Heart left ventricle (tissue), 13 donors: ENCODE measurements around the gene EXOC4.

Experiments used
- POLR2A ChIP-seq, 2 donors: fragments of 450-650 bp; IDR thresholded peaks; one replicate each; pipeline ENCODE4 v1.6.1; 2017; ENCODE audit warnings: antibody characterized with exemption in 2 of 2, mild to moderate bottlenecking in 2 of 2, moderate library complexity in 2 of 2
- TF ChIP-seq, protein P1 (sequence below), 12 donors: fragments of 200-600 bp; sonication (generic) in 4 of 12; IDR thresholded peaks; one replicate each; pipeline versions ENCODE4 v1.5.0 to v1.8.0; 2018 to 2022; ENCODE audit warnings: antibody characterized with exemption in 12 of 12, mild to moderate bottlenecking in 5 of 12
- donor health status: ischemic (EF 13 %, LVEDD 7.1; RV severe dilation, severe dysfunction).
- donor health status: DM: no; HTN: yes; CAD: no.
- donor health status: DM: no; HTN: no; CAD: no.
- donor health status: ischemic (EF 25% LVEDD 6.9; RV normal size, moderate dysfunction).
- donor health status: ischemic (EF 25% LVEDD 5.7; RV mildly dilated, moderate dysfunction).
- donor health status: ischemic (EF 35%, LVEDD 5.7; RV mildly dilated, moderate dysfunction).
- donor health status: nonischemic (EF 11% LVEDD 7.7; RV severe dilation, severe dysfunction).
- donor health status: DM: yes; HTN: yes; CAD: no.
- donor health status: PGD.
- donor health status: ischemic (EF 29% LVEDD 5.4; RV normal size, mild dysfunction).
- donor health status: nonischemic (EF 23%, LVEDD 6.1; RV moderate dilation, normal function).

DNA sequence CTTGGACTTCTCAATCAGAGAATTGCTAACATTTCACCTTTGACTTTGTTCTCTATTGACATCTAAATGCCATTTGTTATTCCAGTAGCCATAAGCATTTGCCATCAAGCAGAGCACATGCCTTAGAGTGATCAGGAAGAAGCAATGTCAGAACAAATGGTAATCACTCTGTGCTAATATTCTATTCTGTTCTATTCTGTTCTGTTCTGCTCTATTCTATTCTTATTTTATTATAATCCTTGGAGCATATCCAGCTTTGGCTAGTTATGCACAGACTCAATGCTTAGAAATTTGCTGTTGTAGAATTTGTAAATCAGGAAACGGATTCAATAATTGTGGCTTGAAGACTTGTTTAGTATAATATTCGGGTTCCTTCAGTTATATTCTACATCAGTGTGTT, 175.4 kb downstream of the EXOC4 start:
- TF ChIP-seq, protein P1, sequence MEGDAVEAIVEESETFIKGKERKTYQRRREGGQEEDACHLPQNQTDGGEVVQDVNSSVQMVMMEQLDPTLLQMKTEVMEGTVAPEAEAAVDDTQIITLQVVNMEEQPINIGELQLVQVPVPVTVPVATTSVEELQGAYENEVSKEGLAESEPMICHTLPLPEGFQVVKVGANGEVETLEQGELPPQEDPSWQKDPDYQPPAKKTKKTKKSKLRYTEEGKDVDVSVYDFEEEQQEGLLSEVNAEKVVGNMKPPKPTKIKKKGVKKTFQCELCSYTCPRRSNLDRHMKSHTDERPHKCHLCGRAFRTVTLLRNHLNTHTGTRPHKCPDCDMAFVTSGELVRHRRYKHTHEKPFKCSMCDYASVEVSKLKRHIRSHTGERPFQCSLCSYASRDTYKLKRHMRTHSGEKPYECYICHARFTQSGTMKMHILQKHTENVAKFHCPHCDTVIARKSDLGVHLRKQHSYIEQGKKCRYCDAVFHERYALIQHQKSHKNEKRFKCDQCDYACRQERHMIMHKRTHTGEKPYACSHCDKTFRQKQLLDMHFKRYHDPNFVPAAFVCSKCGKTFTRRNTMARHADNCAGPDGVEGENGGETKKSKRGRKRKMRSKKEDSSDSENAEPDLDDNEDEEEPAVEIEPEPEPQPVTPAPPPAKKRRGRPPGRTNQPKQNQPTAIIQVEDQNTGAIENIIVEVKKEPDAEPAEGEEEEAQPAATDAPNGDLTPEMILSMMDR (IDR thresholded peaks at IDR 0.05) = no peak
- no peak for TF ChIP-seq POLR2A (IDR thresholded peaks at IDR 0.05)
